A204.1 (cell line): Measurements from ENCODE around the gene TEDC1.

ENCODE experiments used
- FAIRE-seq: peaks from 2 replicates; lab custom pipeline; 2012; peaks lifted over from hg19 to GRCh38; lab: Jason Lieb, UNC

TEDC1 gene

GRCh38 chr14:105526776-105527380 is 35.8 kb downstream of the TEDC1 start:
- no peak for FAIRE-seq

GRCh38 chr14:105527381-105527825 is 36.4 kb downstream of the TEDC1 start:
- FAIRE-seq = no peak

GRCh38 chr14:105527826-105528585 is 37.0 kb downstream of the TEDC1 start:
- no peak for FAIRE-seq

- FAIRE-seq = no peak
These were observed 37.7 kb downstream of the TEDC1 start for GRCh38 chr14:105528586-105529318.

- no peak for FAIRE-seq
These were observed 38.2 kb downstream of the TEDC1 start for GRCh38 chr14:105529319-105529568.

GRCh38 chr14:105529569-105530284 is 38.7 kb downstream of the TEDC1 start:
- FAIRE-seq = no peak

- no peak for FAIRE-seq
These were observed 39.4 kb downstream of the TEDC1 start for GRCh38 chr14:105530285-105531087.

- FAIRE-seq = no peak
These were observed 40.2 kb downstream of the TEDC1 start for GRCh38 chr14:105531088-105531893.

GRCh38 chr14:105531894-105532623 is 41.0 kb downstream of the TEDC1 start:
- no peak for FAIRE-seq

- FAIRE-seq = no peak
These were observed 41.7 kb downstream of the TEDC1 start for GRCh38 chr14:105532735-105533141.

- FAIRE-seq = no peak
These were observed 42.3 kb downstream of the TEDC1 start for GRCh38 chr14:105533391-105533790.

GRCh38 chr14:105533811-105534498 is 42.9 kb downstream of the TEDC1 start:
- no peak for FAIRE-seq

GRCh38 chr14:105534586-105534985 is 43.5 kb downstream of the TEDC1 start:
- FAIRE-seq = no peak

- no peak for FAIRE-seq
These were observed 45.0 kb downstream of the TEDC1 start for GRCh38 chr14:105536051-105536450.

GRCh38 chr14:105536691-105537579 is 45.9 kb downstream of the TEDC1 start:
- FAIRE-seq = no peak

- FAIRE-seq = no peak
These were observed 46.8 kb downstream of the TEDC1 start for GRCh38 chr14:105537580-105538474.

- no peak for FAIRE-seq
These were observed 47.5 kb downstream of the TEDC1 start for GRCh38 chr14:105538481-105539049.
